ENCODE data around the gene AIP. TPM values are rescaled to one million over a fixed set of nuclear protein-coding genes. Genes with fewer than 3 reads are reported as not detected.

AIP gene
- total and polyA plus RNA-seq, 8 donors = 20.2 to 45.8 (median 25.6) TPM

DNA sequence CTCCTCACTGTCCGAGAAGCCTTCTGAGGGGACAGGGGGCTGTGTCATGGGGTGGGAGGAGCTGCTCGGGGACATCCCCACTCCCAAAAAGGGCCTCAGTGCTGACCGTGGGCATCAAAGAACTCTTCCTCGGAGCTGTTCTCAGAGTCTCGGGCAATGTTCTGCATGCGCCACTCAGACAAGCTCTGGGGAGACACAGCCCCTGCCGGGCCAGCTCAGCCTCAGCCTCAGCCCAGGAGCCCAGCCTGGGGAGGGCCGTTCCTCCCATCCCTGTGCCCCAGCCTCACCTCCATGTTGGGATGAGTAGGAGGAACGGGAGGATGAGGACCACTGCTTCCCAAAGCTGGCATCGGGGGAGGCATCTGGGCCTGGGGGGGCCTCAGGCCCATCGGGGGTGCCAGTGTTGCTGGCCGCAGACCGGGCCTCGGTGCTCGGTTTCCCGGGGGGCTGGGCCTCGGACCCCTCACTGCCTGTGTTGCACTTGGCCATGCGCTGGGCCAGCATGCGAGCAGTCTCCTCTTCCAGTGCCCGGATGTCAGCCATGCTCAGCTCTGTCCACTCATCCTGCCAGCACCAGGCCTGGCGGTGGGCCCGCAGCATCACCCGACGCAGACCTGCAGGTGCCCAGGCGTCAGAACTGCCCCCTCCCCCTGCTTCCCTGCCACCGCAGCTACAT, 17.1 kb downstream of the AIP start:
- Histone ChIP-seq H3K27ac (no peak overlapping the region), H3K36me3 (no peaks in the 10 kb centered on the region), H3K27me3 (no peaks in the 10 kb centered on the region), H3K9me3 (no peaks in the 10 kb centered on the region), H3K4me1 (peaks cover 0 to 6% (median 0%) of the 10 kb centered on the region in 3 donors), H3K4me3 (no peak overlapping the region)
- 93 to 95% methylated on average over 26 of the region's 26 CpGs for WGBS, 2 donors
- FAIRE-seq (no peak), ATAC-seq (no peak), DNase-seq (peak in 2 of 6 donors; percentile 61 to 82)
- TF ChIP-seq, protein P1, sequence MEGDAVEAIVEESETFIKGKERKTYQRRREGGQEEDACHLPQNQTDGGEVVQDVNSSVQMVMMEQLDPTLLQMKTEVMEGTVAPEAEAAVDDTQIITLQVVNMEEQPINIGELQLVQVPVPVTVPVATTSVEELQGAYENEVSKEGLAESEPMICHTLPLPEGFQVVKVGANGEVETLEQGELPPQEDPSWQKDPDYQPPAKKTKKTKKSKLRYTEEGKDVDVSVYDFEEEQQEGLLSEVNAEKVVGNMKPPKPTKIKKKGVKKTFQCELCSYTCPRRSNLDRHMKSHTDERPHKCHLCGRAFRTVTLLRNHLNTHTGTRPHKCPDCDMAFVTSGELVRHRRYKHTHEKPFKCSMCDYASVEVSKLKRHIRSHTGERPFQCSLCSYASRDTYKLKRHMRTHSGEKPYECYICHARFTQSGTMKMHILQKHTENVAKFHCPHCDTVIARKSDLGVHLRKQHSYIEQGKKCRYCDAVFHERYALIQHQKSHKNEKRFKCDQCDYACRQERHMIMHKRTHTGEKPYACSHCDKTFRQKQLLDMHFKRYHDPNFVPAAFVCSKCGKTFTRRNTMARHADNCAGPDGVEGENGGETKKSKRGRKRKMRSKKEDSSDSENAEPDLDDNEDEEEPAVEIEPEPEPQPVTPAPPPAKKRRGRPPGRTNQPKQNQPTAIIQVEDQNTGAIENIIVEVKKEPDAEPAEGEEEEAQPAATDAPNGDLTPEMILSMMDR (IDR thresholded peaks at IDR 0.05) = no peak
- intact Hi-C loops (cut with DNase I) = loop anchor here in 1 of 3 donors (10.0 kb wide), 2 partner anchors 65 to 85 kb away; partner anchors contain the start of genes CARNS1 and PTPRCAP

DNA sequence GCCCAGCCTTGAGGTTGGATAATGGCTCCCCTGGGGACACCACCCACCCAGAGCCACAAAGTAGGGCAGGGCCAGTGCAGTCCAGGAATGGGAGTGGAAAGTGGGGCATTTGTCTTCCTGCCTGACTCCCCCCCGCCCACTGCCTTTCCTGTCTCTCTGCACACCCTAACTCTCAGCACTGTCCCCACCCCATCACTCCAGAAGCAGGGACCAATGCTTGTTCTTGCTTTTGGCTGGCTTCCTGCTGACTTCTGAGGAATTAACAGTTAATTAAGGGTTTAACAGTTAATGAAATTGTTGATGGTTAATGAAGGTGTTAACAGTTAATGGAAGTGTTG, 17.6 kb downstream of the AIP start:
- TF ChIP-seq, protein P1 (IDR thresholded peaks at IDR 0.05) = no peak
- Histone ChIP-seq H3K36me3 (no peaks in the 10 kb centered on the region), H3K4me1 (peaks cover 0 to 8% (median 0%) of the 10 kb centered on the region in 3 donors), H3K27ac (no peak overlapping the region), H3K27me3 (no peaks in the 10 kb centered on the region), H3K9me3 (no peaks in the 10 kb centered on the region), H3K4me3 (no peak overlapping the region)
- FAIRE-seq (no peak), ATAC-seq (no peak), DNase-seq (no peak)
- intact Hi-C loops (cut with DNase I) = loop anchor here in 1 of 3 donors (10.0 kb wide), 1 partner anchor 86 kb away; the partner anchor contains the start of gene CARNS1
- 69 to 92% methylated on average over 1 of the region's 1 CpG for WGBS, 2 donors

DNA sequence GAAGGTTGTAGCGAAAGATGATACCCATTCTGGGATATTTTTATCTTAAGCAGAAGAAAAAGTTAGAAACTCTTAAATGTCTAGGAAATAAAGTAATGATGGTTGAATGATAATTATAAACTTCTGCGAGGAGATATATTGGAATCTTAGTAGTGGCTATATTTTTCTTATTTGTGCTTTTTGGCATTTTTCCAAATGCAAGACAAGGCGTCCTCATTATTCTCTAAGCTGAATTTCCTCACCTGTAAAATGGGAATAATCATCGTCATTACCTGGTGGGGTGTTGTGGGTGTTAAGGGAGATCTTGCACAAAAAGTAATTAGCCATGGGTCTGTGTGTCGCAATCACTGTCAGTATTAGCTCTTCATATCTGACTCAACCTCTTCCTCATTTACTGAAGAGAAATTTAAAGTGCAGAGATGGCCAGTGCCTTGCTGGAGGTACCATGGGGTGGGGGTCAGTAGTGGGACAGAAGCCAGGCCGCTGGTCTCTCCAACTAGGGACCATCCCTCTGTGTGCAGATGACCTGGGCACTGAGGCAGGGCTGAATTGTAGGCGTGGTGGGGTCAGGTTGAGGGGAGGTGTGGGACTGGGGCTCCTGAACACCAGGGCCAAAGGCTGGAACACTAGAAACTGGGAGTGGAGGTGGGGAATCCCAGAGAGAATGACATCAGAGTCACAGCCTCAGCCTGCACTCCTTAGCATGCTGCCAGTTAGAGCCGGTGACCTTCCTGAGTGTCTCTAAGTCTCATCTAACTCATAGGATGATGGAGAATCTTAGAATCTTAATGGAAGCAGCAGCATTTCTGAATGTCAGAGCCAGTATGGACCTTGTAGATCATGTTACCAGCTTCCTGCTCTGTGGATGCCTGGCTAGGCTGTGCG, 18.2 kb downstream of the AIP start:
- no peak overlapping the region for H3K27ac ChIP-seq
- FAIRE-seq (no peak), DNase-seq (peak in 1 of 6 donors; percentile 42), ATAC-seq (no peak)
- H3K36me3 ChIP-seq = no peaks in the 10 kb centered on the region
- no peaks in the 10 kb centered on the region for H3K27me3 ChIP-seq
- TF ChIP-seq, protein P1 (IDR thresholded peaks at IDR 0.05) = no peak
- WGBS, 2 donors = 92 to 95% methylated on average over 9 of the region's 9 CpGs
- H3K4me1 ChIP-seq = peaks cover 0 to 13% (median 4%) of the 10 kb centered on the region in 3 donors
- H3K9me3 ChIP-seq = no peaks in the 10 kb centered on the region
- H3K4me3 ChIP-seq = no peak overlapping the region
- intact Hi-C loops (cut with DNase I) = loop anchor here in 1 of 3 donors (10.0 kb wide), 1 partner anchor 86 kb away; the partner anchor contains the start of gene CARNS1

DNA sequence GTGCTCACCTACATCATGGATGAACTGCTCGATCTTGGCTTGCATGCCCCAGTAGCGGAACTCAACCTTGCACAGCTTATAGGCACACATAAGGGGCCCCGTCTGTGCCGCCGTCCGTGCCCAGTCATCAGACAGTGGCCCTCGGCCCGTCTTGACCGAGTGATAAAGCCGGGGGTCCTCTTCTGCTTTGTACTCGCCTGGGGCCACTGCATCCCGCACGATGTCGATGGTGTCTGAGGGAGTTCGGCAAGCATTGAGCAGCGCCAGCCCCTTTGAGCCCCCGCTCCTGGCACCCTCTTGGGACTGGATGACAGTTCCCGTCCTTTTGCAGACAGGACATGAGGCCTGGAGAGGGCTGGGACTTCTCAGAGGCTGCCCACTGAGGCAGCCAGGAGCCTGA, 19.0 kb downstream of the AIP start:
- Histone ChIP-seq H3K4me3 (no peak overlapping the region), H3K4me1 (peaks cover 0 to 21% (median 11%) of the 10 kb centered on the region in 3 donors), H3K27ac (no peak overlapping the region), H3K36me3 (no peaks in the 10 kb centered on the region), H3K27me3 (no peaks in the 10 kb centered on the region), H3K9me3 (no peaks in the 10 kb centered on the region)
- TF ChIP-seq, protein P1 (IDR thresholded peaks at IDR 0.05) = no peak
- 95 to 97% methylated on average over 18 of the region's 18 CpGs for WGBS, 2 donors
- DNase-seq (peak in 2 of 6 donors; percentile 36 to 74), ATAC-seq (no peak), FAIRE-seq (no peak)
- intact Hi-C loops (cut with DNase I) = loop anchor here in 1 of 3 donors (10.0 kb wide), 1 partner anchor 87 kb away; the partner anchor contains the start of gene CARNS1

All from pancreas (tissue), 10 donors.